ENCODE results near the gene UQCC5. TPM values are rescaled to one million over a fixed set of nuclear protein-coding genes. Genes with fewer than 3 reads are reported as not detected.
A peak's percentile ranks its signal among the peaks of the same experiment; 100 is the strongest.

Gene UQCC5
- total RNA-seq, 1 experiment from 2014 or later: 37.8 TPM

DNA sequence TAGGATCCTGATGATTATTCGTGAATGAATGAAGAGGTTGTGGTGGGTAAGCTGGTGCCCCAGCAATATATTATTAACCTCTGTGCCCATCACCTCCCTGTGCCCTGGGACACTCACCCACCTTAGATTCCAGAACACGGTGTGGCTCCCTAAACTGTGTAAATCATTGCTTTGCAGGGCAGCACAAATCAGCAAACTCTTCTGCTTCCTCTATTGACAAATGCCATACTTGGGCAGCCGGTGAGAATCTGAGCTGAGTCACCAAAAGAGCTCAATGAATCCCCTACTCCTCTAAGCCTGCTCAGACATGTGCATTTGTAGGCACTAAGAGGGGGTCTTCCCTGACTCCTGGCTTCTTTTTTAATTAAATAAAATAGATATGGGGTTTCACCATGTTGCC is 15.7 kb downstream of the UQCC5 start (continued):
- TF ChIP-seq PRDM15 (CRISPR knock-in tag; IDR thresholded peaks at IDR 0.05): no peak
- no peak for TF ChIP-seq ARID4B (CRISPR knock-in tag; IDR thresholded peaks at IDR 0.05; ENCODE audit: borderline replicate concordance)
- no peak for TF ChIP-seq TEAD4 (CRISPR knock-in tag; IDR thresholded peaks at IDR 0.05)
- TF ChIP-seq E2F5 (CRISPR knock-in tag; IDR thresholded peaks at IDR 0.05): no peak
- no peak for TF ChIP-seq EMX1 (CRISPR knock-in tag; IDR thresholded peaks at IDR 0.05)
- TF ChIP-seq ZNF232 (CRISPR knock-in tag; IDR thresholded peaks at IDR 0.05): no peak
- no peak for TF ChIP-seq ZNF317 (CRISPR knock-in tag; IDR thresholded peaks at IDR 0.05; ENCODE audit: borderline replicate concordance, low read depth)
- no peak for TF ChIP-seq NFATC4 (CRISPR knock-in tag; IDR thresholded peaks at IDR 0.05)
- no peak for TF ChIP-seq JAZF1 (CRISPR knock-in tag; IDR thresholded peaks at IDR 0.05)
- no peak for TF ChIP-seq CREM (CRISPR knock-in tag; IDR thresholded peaks at IDR 0.05)
- TF ChIP-seq GTF2I (CRISPR knock-in tag; conservative IDR thresholded peaks at IDR 0.05): no peak

GRCh38 chr3:52554026-52554755 is 17.8 kb downstream of the UQCC5 start:
- H3K4me3 Mint-ChIP-seq: no peak overlapping the region
- POLR2A ChIA-PET: no interaction called here
- H3K4me1 Mint-ChIP-seq: peaks cover 11% of the 10 kb centered on the region
- DNase-seq (ENCODE audit: low spot score) (no peak), ATAC-seq (no peak)
- H3K27me3 Mint-ChIP-seq (ENCODE audit: low read depth): no peaks in the 10 kb centered on the region
- no peaks in the 10 kb centered on the region for H3K9me3 Mint-ChIP-seq
- peaks cover 17% of the 10 kb centered on the region for H3K36me3 Mint-ChIP-seq
- TF ChIP-seq GRHL2 (CRISPR knock-in tag; IDR thresholded peaks at IDR 0.05; ENCODE audit: insufficient replicate concordance, severe bottlenecking) (no peak), ZNF671 (CRISPR knock-in tag; IDR thresholded peaks at IDR 0.05) (no peak), JAZF1 (CRISPR knock-in tag; IDR thresholded peaks at IDR 0.05) (no peak), PRDM15 (CRISPR knock-in tag; IDR thresholded peaks at IDR 0.05) (no peak), PRRX2 (CRISPR knock-in tag; IDR thresholded peaks at IDR 0.05) (no peak)
- TF ChIP-seq, protein P1, sequence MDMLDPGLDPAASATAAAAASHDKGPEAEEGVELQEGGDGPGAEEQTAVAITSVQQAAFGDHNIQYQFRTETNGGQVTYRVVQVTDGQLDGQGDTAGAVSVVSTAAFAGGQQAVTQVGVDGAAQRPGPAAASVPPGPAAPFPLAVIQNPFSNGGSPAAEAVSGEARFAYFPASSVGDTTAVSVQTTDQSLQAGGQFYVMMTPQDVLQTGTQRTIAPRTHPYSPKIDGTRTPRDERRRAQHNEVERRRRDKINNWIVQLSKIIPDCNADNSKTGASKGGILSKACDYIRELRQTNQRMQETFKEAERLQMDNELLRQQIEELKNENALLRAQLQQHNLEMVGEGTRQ (CRISPR knock-in tag; IDR thresholded peaks at IDR 0.05): no peak
- TF ChIP-seq, protein P2, sequence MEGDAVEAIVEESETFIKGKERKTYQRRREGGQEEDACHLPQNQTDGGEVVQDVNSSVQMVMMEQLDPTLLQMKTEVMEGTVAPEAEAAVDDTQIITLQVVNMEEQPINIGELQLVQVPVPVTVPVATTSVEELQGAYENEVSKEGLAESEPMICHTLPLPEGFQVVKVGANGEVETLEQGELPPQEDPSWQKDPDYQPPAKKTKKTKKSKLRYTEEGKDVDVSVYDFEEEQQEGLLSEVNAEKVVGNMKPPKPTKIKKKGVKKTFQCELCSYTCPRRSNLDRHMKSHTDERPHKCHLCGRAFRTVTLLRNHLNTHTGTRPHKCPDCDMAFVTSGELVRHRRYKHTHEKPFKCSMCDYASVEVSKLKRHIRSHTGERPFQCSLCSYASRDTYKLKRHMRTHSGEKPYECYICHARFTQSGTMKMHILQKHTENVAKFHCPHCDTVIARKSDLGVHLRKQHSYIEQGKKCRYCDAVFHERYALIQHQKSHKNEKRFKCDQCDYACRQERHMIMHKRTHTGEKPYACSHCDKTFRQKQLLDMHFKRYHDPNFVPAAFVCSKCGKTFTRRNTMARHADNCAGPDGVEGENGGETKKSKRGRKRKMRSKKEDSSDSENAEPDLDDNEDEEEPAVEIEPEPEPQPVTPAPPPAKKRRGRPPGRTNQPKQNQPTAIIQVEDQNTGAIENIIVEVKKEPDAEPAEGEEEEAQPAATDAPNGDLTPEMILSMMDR (IDR thresholded peaks at IDR 0.05): no peak
- TF ChIP-seq, protein P3, sequence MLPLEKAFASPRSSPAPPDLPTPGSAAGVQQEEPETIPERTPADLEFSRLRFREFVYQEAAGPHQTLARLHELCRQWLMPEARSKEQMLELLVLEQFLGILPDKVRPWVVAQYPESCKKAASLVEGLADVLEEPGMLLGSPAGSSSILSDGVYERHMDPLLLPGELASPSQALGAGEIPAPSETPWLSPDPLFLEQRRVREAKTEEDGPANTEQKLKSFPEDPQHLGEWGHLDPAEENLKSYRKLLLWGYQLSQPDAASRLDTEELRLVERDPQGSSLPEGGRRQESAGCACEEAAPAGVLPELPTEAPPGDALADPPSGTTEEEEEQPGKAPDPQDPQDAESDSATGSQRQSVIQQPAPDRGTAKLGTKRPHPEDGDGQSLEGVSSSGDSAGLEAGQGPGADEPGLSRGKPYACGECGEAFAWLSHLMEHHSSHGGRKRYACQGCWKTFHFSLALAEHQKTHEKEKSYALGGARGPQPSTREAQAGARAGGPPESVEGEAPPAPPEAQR (CRISPR knock-in tag; IDR thresholded peaks at IDR 0.05): no peak
- H3K27ac Mint-ChIP-seq: peak overlapping the region; percentile 84; the same call in 1 of the 2 replicates
- CTCF ChIA-PET: no interaction called here
